Uterus (tissue), 2 donors: Measurements from ENCODE around the gene MYL7.

Experiments
- CTCF ChIP-seq, 4 experiments: fragments of 200-600 bp in 2 of 4; fragments of 450-650 bp in 2 of 4; sonication (generic) in 2 of 4; IDR thresholded peaks; one replicate each; pipeline ENCODE4 v1.5.1; 2016 to 2019; ENCODE audit warnings: antibody characterized with exemption in 4 of 4, mild to moderate bottlenecking in 2 of 4, moderate library complexity in 1 of 4
- POLR2A ChIP-seq, 2 donors: fragments of 450-650 bp; IDR thresholded peaks; one replicate each; pipeline ENCODE4 v1.6.1; 2016; ENCODE audit warnings: antibody characterized with exemption in 2 of 2, mild to moderate bottlenecking in 1 of 2, moderate library complexity in 1 of 2

GRCh38 chr7:44116789-44117666 is 24.1 kb downstream of the MYL7 start:
- TF ChIP-seq CTCF (IDR thresholded peaks at IDR 0.05) (no peak), POLR2A (IDR thresholded peaks at IDR 0.05) (no peak)
